Cardiac fibroblast (primary cell): ENCODE data around the gene ABCG4.
"Not testable (repeated sequence)": the region's sequence is repeated elsewhere in the genome, so short reads cannot be mapped to it uniquely, and the experiment has no call there.

ENCODE experiments used
- DNase-seq, 2 donors: peaks; one replicate each; pipeline versions ENCODE4 v3.0.0 to v3.0.0-alpha.2; 2010; ENCODE audit warnings: low read depth in 2 of 2
- H3K4me3 ChIP-seq, 2 donors: replicated peaks in 1 of 2; 1 replicate in 1 of 2; 2 replicates in 1 of 2; pipeline ENCODE4 v1.5.1; 2011; ENCODE audit warnings: low read depth in 2 of 2, low read length in 2 of 2, mild to moderate bottlenecking in 2 of 2, moderate library complexity in 1 of 2
- CTCF ChIP-seq: IDR thresholded peaks from one replicate; pipeline ENCODE4 v1.5.1; 2011; ENCODE audit warnings: low read depth, mild to moderate bottlenecking, low read length, inconsistent platforms

ABCG4 gene

GRCh38 chr11:119194811-119195440 lies 46.1 kb downstream of the ABCG4 start:
- no peak for TF ChIP-seq CTCF
- H3K4me3 ChIP-seq = no peak overlapping the region
- DNase-seq = no peak

GRCh38 chr11:119195680-119196079 lies 46.8 kb downstream of the ABCG4 start:
- DNase-seq = peak; percentile 62 to 75
- no peak for TF ChIP-seq CTCF
- no peak overlapping the region for H3K4me3 ChIP-seq

- TF ChIP-seq CTCF = peak; percentile 73
- DNase-seq = peak; percentile 91 to 94
- H3K4me3 ChIP-seq = no peak overlapping the region
Observed at GRCh38 chr11:119196833-119197483, 48.1 kb downstream of the ABCG4 start.

- TF ChIP-seq CTCF = no peak
- DNase-seq = no peak
- H3K4me3 ChIP-seq = no peak overlapping the region
Observed at GRCh38 chr11:119198925-119199324, 50.1 kb downstream of the ABCG4 start.

GRCh38 chr11:119201236-119201635 lies 52.4 kb downstream of the ABCG4 start:
- DNase-seq, H3K4me3 ChIP-seq: not testable (repeated sequence)

GRCh38 chr11:119202554-119202953 lies 53.7 kb downstream of the ABCG4 start:
- DNase-seq = no peak
- TF ChIP-seq CTCF = no peak
- H3K4me3 ChIP-seq = no peak overlapping the region

GRCh38 chr11:119204066-119204465 lies 55.2 kb downstream of the ABCG4 start:
- TF ChIP-seq CTCF = no peak
- no peak overlapping the region for H3K4me3 ChIP-seq
- DNase-seq = no peak
